GM21381 (cell line): ENCODE data around the gene ALG1.

Experiments used
- ATAC-seq: cut with Tn5 transposase; IDR thresholded peaks from one replicate; pipeline ENCODE4 v1.9.1; 2021; ENCODE audit warnings: mild to moderate bottlenecking, moderate library complexity; ENCODE audit not compliant: unreplicated experiment

The ALG1 gene, protein sequence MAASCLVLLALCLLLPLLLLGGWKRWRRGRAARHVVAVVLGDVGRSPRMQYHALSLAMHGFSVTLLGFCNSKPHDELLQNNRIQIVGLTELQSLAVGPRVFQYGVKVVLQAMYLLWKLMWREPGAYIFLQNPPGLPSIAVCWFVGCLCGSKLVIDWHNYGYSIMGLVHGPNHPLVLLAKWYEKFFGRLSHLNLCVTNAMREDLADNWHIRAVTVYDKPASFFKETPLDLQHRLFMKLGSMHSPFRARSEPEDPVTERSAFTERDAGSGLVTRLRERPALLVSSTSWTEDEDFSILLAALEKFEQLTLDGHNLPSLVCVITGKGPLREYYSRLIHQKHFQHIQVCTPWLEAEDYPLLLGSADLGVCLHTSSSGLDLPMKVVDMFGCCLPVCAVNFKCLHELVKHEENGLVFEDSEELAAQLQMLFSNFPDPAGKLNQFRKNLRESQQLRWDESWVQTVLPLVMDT

DNA sequence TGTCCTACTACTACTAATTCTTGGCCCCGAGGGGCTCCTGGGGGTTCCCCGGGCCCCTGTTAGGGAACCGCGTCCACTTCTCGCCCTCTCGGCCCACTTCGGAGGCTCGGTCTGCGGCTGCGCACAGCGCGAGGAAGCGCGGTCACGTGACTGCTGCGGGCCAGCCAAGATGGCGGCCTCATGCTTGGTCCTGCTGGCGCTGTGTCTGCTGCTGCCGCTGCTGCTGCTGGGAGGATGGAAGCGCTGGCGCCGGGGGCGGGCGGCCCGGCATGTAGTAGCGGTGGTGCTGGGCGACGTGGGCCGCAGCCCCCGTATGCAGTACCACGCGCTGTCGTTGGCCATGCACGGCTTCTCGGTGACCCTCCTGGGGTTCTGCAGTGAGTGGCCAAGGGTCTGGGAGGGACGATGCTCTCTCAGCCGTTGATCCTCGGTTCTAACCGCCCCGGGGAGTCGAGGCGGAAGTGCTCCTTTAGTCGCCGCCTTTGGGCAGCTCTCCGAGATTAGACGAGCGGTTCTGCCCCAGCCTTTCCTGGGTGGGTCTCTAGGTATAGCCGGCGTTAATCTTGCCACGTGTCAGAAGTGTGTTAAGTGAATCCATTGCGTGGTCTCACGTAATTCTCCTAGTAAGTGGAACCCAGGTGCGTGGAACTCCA lies at the start of gene ALG1:
Gene ALG1, plus strand, starts transcription at position 163 of the 653 bp plus-strand sequence. Its CDS starts 7 bp downstream, at position 170.
- peak; percentile 86 for ATAC-seq

- ATAC-seq: no peak
These were observed 49.1 kb upstream of the ALG1 start for GRCh38 chr16:5022521-5022920.

DNA sequence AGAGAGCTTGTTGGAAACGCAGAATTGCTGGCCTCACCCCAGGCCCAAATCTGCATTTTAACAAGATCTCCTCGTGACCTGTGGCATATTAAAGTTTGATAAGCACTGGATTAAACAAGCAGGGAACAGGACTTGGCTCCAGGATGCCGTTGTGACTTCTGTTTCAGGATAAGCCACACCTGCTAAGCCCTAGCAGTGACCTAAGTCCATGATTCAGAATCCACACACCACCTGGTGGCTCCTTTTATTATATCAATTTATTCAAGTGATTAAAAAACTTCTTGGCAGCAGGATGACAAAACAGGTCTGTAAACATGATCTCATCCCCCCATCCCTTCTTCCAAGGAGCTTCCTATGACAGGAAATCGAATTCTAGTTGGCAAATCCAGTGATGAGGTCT lies 47.0 kb upstream of the ALG1 start:
- ATAC-seq: no peak

DNA sequence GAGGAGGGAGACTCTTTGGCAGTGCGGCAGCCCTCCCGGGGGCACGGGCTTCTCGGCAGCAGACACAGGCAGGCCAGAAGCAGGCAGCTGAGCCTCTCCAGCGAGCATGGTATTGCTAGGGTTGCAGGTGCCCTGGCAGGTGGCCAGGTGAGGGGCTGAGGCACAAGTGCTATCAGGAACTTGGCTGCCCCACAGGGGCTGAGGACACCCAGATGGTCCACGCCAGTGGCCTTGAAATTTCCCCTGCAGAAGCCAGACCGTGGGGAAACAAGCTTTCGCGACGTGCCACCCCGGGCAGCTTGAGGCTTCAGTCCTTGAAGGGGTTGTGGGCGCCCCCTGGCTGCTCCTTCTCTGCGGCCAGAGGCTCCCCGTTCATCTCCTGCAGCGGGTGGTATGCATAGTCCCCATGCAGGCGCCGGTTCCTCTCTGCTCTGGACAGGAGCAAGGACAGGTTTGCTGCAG lies 46.4 kb upstream of the ALG1 start:
- ATAC-seq: no peak

GRCh38 chr16:5026664-5027063 lies 45.0 kb upstream of the ALG1 start:
- no peak for ATAC-seq

GRCh38 chr16:5027086-5027485 lies 44.6 kb upstream of the ALG1 start:
- ATAC-seq: no peak

- no peak for ATAC-seq
These were observed 43.9 kb upstream of the ALG1 start for GRCh38 chr16:5027575-5028235.

DNA sequence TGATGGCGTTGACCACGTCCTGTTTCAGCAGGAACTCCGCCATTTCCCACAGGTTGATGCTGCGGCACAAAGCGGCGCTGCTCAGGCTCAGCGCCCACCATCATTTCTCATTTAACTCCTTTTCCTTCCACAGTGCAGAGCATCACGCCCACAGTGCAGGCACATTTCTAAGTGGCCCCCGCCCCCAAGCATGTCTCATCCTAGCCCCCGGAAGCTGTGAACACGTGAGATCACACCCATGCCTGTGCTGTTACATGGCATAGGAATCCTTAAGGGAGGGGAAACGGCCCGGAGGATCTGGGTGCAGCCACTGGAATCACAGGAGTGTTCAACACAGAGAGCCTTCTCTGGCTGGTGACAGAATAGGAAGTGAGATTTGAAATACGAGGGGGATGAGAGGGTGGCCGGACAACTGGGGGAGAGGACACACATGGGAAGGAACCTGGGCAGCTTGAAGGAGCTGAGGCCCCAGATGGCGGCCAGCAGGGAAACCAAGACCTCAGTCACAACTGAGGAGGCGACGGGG lies 42.6 kb upstream of the ALG1 start:
- no peak for ATAC-seq

GRCh38 chr16:5030251-5030870 lies 41.3 kb upstream of the ALG1 start:
- ATAC-seq: no peak

DNA sequence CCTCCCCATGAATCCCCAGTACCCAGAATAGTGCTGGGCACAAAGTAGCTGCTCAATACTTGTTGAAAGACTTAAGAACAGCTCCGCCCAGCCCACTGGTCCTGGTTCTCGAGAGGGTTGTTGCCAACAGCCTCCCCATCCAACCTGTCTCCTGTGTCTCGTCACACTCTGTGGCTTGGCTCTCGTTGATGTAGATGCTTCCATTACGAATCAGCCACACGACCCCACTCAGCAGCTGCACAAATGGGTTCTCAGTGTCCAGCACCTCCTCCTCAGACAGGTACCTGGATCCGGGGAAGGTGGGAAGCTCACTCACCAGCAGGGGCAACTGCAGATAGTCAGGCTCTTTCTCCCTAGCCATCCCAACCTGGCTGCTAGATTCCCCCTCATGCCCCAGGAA lies 40.0 kb upstream of the ALG1 start:
- no peak for ATAC-seq

DNA sequence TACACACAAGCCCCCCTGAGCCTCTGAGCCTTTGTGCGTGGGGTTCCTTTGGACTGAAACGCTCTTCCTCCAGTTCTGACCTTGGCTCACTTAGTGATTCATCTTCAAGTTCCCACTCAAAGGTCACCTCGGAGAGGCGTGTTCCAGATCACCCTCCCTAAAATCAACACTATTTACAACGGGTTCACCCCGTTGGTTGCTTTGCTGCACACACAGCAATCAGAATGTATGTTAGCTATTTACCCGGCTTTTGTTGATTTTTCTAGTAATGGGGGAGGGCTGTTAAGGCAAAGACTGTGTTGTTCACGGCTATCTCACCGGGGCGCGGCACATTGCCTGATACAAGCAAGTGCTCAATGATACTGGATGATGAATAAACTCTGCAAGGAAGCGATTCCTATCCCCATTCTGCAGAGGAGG lies 38.9 kb upstream of the ALG1 start:
- ATAC-seq: no peak

DNA sequence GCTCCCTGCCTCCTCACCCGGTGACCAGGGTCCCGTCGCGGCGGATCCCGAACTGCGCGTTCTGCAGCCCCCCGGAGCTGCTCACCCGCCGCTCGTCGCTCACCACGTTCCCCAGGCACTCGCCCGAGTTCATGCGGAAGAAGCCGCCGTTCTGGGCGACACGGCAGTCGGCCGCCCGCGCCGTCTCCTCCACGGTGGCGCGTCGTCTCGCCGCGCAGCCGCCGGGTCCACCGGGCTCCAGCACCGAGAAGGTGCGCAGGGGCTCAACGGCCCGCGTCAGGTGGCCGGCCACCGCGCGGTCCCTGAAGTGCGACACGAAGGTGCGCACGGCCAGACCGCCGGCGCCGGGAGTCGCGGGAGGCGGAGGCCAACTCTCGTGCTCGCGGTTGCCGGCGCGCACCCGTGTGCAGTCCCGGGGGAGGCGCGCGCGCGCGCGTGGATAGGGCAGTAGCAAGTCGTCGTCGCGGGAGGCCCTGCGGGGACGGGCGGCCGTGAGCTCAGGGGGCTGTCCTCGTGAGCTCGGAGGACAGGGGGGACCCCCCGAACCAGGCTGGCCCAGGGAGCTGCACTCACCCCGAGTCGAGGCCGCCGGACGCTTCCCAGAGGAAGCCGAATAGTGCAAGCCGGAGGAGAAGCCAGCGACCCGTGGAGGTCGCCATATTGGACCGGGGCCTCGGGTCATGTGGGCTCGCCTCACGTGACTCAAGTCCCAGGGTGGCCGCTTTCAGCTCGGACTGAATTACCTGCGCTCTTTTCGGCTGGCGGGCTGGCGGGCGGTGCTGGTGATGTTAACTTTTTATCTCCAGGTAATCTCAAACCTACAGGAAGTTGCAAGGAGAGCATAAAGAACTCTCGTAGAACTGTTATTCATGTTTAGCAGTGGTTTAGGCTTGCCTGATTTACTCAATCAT lies 38.1 kb upstream of the ALG1 start, which contains the start of gene NAGPA:
Gene NAGPA, minus strand, starts transcription at position 680 of the 911 bp plus-strand sequence. Its CDS starts 21 bp downstream, at position 659.
- peak; percentile 91 for ATAC-seq

DNA sequence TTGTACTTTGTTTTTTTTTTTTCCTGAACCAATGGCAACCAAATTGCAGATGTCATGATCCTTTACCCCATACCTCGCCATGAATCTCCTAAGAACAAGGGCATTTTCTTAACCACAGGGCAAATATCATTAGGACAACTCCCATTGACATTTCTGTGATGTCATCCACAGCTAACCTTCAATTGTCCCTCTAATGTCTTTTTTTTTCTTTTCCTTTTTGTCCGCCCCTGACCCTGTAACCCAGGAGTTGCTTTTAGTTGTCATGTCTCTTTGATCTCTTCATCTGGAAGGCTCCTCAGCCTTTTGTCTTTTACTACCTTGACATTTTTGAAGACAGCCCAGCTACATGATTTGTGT lies 37.5 kb upstream of the ALG1 start:
- no peak for ATAC-seq

DNA sequence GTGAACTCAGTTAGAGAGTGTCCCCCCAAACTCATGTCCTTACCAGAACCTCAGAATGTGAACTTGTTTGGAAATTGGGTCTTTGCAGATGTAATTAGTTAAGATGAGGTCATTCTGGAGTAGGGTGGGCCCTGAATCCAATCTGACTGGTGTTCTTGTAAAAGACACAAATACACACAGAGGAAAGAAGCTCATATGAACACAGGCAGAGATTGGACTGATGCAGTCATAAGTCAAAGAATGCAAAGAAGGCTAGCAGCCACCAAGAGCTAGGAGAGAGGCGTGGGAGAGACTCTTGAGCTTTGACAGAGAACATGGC lies 35.8 kb upstream of the ALG1 start:
- no peak for ATAC-seq

GRCh38 chr16:5036228-5037156 lies 35.2 kb upstream of the ALG1 start:
- ATAC-seq: no peak

DNA sequence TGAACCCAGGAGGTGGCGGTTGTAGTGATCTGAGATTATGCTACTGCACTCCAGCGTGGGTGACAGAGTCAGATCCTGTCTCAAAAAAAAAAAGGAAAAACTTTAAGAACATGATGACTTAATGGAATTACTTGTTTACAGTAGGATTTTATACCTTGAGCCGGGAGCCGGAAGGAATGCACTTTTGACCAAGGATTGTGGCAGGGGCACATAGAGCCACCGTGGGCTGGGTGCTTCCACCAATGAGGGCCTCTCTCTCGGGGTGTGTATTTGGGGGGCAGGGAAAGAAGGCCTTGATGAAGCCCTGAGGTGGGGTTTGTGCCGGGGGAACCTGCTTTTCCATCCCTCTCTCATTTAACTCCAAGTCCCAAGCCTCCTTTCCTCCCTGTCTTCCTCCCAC lies 31.2 kb upstream of the ALG1 start:
- ATAC-seq: no peak

- peak; percentile 70 for ATAC-seq
These were observed 30.0 kb upstream of the ALG1 start for GRCh38 chr16:5041600-5042133.

DNA sequence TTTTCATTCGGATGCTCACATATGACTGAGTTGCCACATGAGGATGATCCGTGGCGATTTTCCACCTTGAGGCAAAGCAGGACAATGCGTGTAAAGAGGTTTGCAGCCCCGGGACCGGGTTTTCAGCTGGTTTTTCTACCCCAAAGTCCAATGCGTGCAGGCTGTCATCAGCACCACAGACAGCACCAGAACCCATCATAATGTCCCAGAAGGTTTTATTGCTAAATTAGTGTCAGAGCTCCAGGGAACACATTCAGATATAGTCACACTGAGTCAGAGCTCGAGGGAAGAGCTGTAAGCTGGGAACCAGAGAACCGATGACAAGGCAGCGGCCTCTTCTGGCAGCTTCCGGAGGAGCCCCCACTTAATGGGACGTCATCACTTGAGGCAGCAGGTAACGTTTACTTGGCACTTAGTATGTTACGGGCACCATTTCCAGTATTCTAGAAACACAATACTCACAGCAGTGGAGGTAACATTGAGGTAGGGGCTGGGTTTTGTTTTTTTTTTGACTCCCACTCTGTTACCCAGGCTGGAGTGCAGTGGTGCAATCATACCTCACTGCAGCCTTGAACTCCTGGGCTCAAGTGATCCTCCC lies 29.0 kb upstream of the ALG1 start:
- ATAC-seq: no peak
